Measurements from ENCODE around the gene ANKIB1. TPM values are rescaled to one million over a fixed set of nuclear protein-coding genes. Genes with fewer than 3 reads are reported as not detected.

The ANKIB1 gene
- total RNA-seq, 4 donors from 2014 or later, result 16.0 to 34.3 (median 21.7) TPM

DNA sequence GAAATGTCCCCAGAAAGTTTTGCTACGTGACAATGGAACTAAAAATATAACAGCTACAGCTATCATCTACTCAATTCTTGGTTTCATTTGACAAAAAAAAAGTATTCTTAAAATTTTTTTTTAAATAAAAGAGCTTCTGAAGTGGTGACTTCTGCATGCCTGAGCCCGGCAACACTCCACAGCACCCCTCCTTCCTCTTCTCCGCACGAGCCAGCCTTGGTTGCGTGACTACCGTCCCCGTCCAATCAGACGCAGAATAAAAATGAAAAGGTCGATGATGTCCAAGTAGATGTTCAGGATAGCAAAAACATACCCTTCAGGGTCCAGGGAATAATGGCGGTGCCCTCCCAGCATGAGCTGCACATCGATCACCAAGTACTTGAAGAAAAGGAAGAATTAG lies 167.0 kb downstream of the ANKIB1 start:
- peaks cover 0 to 12% (median 0%) of the 10 kb centered on the region in 4 donors for H3K27me3 ChIP-seq
- no peaks in the 10 kb centered on the region for H3K9me3 ChIP-seq
- TF ChIP-seq POLR2A (IDR thresholded peaks at IDR 0.05) (no peak), CTCF (IDR thresholded peaks at IDR 0.05) (no peak)
- DNase-seq, result no peak
- H3K4me3 ChIP-seq, result no peak overlapping the region
- intact Hi-C loops (cut with DNase I), result no loop called here
- 80 to 81% methylated on average over 11 of the region's 11 CpGs for WGBS, 2 donors
- H3K36me3 ChIP-seq, result no peaks in the 10 kb centered on the region
- H3K27ac ChIP-seq, result no peak overlapping the region
- no peaks in the 10 kb centered on the region for H3K4me1 ChIP-seq

DNA sequence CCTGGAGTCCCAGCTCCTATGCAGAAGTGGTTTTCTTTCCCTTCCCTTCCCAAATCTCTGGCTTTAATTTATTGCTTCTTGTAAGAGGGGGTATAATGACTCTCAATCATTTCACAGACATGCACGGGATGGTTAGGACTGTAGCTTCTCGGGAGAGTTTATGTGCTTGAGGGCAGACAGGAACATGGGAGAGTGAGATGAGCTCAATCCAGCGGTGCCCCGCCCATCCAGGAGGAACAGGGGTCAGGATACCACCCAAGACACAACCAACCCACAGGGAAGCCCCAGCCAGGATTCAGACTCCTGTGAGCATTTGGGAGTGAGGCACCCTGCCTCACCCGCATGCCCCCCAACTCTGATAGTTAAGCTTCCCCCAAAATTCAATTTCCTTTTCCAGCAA lies 167.8 kb downstream of the ANKIB1 start:
- intact Hi-C loops (cut with DNase I), result no loop called here
- Histone ChIP-seq H3K36me3 (no peaks in the 10 kb centered on the region), H3K27ac (no peak overlapping the region), H3K27me3 (peaks cover 0 to 12% (median 0%) of the 10 kb centered on the region in 4 donors), H3K4me3 (no peak overlapping the region), H3K9me3 (no peaks in the 10 kb centered on the region), H3K4me1 (no peaks in the 10 kb centered on the region)
- WGBS, 2 donors, result 40 to 61% methylated on average over 2 to 5 of the region's 5 CpGs
- no peak for DNase-seq
- TF ChIP-seq POLR2A (IDR thresholded peaks at IDR 0.05) (no peak), CTCF (IDR thresholded peaks at IDR 0.05) (no peak)

GRCh38 chr7:92415225-92415624 lies 169.5 kb downstream of the ANKIB1 start:
- H3K27ac ChIP-seq, result no peak overlapping the region
- DNase-seq, result no peak
- H3K4me3 ChIP-seq, result no peak overlapping the region
- intact Hi-C loops (cut with DNase I), result no loop called here
- 74 to 76% methylated on average over 5 of the region's 5 CpGs for WGBS, 2 donors
- peaks cover 0 to 12% (median 0%) of the 10 kb centered on the region in 4 donors for H3K27me3 ChIP-seq
- H3K4me1 ChIP-seq, result no peaks in the 10 kb centered on the region
- TF ChIP-seq CTCF (IDR thresholded peaks at IDR 0.05) (no peak), POLR2A (IDR thresholded peaks at IDR 0.05) (no peak)
- H3K36me3 ChIP-seq, result no peaks in the 10 kb centered on the region
- no peaks in the 10 kb centered on the region for H3K9me3 ChIP-seq

DNA sequence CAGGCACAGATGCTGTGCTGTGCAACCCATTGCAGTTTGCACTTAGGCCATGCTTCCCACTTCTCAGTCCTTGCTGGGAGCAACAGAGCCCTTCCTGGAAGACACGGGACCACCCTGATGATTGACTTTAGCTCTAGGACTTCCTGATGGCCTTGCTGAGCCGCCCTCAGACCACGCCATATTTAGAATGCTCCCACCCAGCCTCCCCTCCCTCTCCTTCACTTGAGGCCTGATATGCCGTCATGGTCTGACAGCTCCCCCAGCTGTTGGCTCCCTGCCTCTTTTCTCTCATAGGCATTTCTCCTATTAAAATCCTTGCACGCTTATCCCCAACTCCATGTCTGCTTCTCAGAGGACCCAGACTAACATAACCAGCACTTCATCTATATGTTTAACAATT lies 172.1 kb downstream of the ANKIB1 start:
- intact Hi-C loops (cut with DNase I), result no loop called here
- H3K4me3 ChIP-seq, result no peak overlapping the region

More for the DNA sequence above, 172.1 kb downstream of the ANKIB1 start:
- H3K36me3 ChIP-seq, result no peaks in the 10 kb centered on the region
- H3K4me1 ChIP-seq, result no peaks in the 10 kb centered on the region
- peaks cover 0 to 7% (median 0%) of the 10 kb centered on the region in 4 donors for H3K27me3 ChIP-seq
- H3K9me3 ChIP-seq, result no peaks in the 10 kb centered on the region
- 87 to 90% methylated on average over 5 of the region's 5 CpGs for WGBS, 2 donors
- H3K27ac ChIP-seq, result no peak overlapping the region
- TF ChIP-seq CTCF (IDR thresholded peaks at IDR 0.05) (no peak), POLR2A (IDR thresholded peaks at IDR 0.05) (no peak)
- DNase-seq, result no peak
